ENCODE results near the gene RALGPS2. TPM values are rescaled to one million over a fixed set of nuclear protein-coding genes. Genes with fewer than 3 reads are reported as not detected.

RALGPS2 gene
- total and polyA plus RNA-seq, 2 donors: 6.4 to 17.8 TPM

Other genes with a start within 250 kb of the RALGPS2 start
- 0.28 TPM for gene CLEC20A, start 228.3 kb upstream of the RALGPS2 start, total RNA-seq
- gene CLEC20A, start 228.3 kb upstream of the RALGPS2 start, polyA plus RNA-seq: 0.39 TPM
- gene TEX35, start 212.1 kb upstream of the RALGPS2 start, total RNA-seq: 0.05 TPM
- 0.07 TPM for gene TEX35, start 212.1 kb upstream of the RALGPS2 start, polyA plus RNA-seq
- 3.9 TPM for gene ANGPTL1, start 145.8 kb downstream of the RALGPS2 start, total RNA-seq
- 10.2 TPM for gene ANGPTL1, start 145.8 kb downstream of the RALGPS2 start, polyA plus RNA-seq

Data from thymus (tissue), 2 donors.